Type B pancreatic cell (in vitro differentiated cells): ENCODE measurements around the gene SPATA25. TPM values are rescaled to one million over a fixed set of nuclear protein-coding genes. Genes with fewer than 3 reads are reported as not detected.

Source experiments
- DNase-seq: peaks from one replicate; pipeline ENCODE4 v3.0.0; 2021; ENCODE audit warnings: mixed read lengths; ENCODE audit not compliant: unreplicated experiment; ENCODE audit errors: extremely low spot score
- H3K27ac Mint-ChIP-seq: 2 replicates; pipeline ENCODE4 v1.8.0; 2021; ENCODE audit warnings: mild to moderate bottlenecking, mixed read lengths
- H3K27me3 Mint-ChIP-seq: 2 replicates; pipeline ENCODE4 v1.8.0; 2021; ENCODE audit warnings: mixed read lengths
- H3K36me3 Mint-ChIP-seq: 2 replicates; pipeline ENCODE4 v1.8.0; 2021; ENCODE audit warnings: mixed read lengths
- H3K4me1 Mint-ChIP-seq: one replicate; pipeline ENCODE4 v1.8.0; 2021; ENCODE audit warnings: mixed read lengths; ENCODE audit not compliant: unreplicated experiment
- H3K4me3 Mint-ChIP-seq: 2 replicates; pipeline ENCODE4 v1.8.0; 2021; ENCODE audit warnings: mild to moderate bottlenecking, mixed read lengths
- H3K9me3 Mint-ChIP-seq: 2 replicates; pipeline ENCODE4 v1.8.0; 2021; ENCODE audit warnings: mixed read lengths
- CTCF ChIP-seq: fragments of 200-600 bp; sonication (generic); conservative IDR thresholded peaks from 2 replicates; pipeline ENCODE4 v1.5.0; 2021; ENCODE audit warnings: antibody characterized with exemption, mild to moderate bottlenecking
- total RNA-seq: library from RNA; stranded (reverse); gene quantifications from 2 replicates; pipeline ENCODE4 v1.2.1, GENCODE V29; 2021; ENCODE audit warnings: low replicate concordance

Gene SPATA25
- total RNA-seq, 1 donor from 2014 or later: 4.2 TPM

- Mint-ChIP-seq H3K4me3 (no peak overlapping the region), H3K4me1 (no peaks in the 10 kb centered on the region), H3K36me3 (peaks cover 13% of the 10 kb centered on the region), H3K27me3 (no peaks in the 10 kb centered on the region), H3K9me3 (no peaks in the 10 kb centered on the region), H3K27ac (no peak overlapping the region)
- TF ChIP-seq CTCF: no peak
- no peak for DNase-seq
Measured at GRCh38 chr20:45897289-45897688, 9.9 kb upstream of the SPATA25 start.

- H3K27ac Mint-ChIP-seq: no peak overlapping the region
Measured at GRCh38 chr20:45896641-45897161, 9.3 kb upstream of the SPATA25 start.

GRCh38 chr20:45894797-45895196 lies 7.4 kb upstream of the SPATA25 start:
- TF ChIP-seq CTCF: no peak
- Mint-ChIP-seq H3K27me3 (no peaks in the 10 kb centered on the region), H3K4me1 (peaks cover 4% of the 10 kb centered on the region), H3K27ac (no peak overlapping the region), H3K9me3 (no peaks in the 10 kb centered on the region), H3K36me3 (peaks cover 13% of the 10 kb centered on the region), H3K4me3 (no peak overlapping the region)
- no peak for DNase-seq

More at GRCh38 chr20:45896641-45897161, 9.3 kb upstream of the SPATA25 start:
- Mint-ChIP-seq H3K4me1 (no peaks in the 10 kb centered on the region), H3K27me3 (no peaks in the 10 kb centered on the region), H3K4me3 (no peak overlapping the region), H3K9me3 (no peaks in the 10 kb centered on the region), H3K36me3 (peaks cover 13% of the 10 kb centered on the region)
- no peak for TF ChIP-seq CTCF
- DNase-seq: no peak

GRCh38 chr20:45893831-45894230 lies 6.4 kb upstream of the SPATA25 start:
- no peak for DNase-seq
- Mint-ChIP-seq H3K9me3 (no peaks in the 10 kb centered on the region), H3K4me3 (peak overlapping the region; percentile 51), H3K27me3 (no peaks in the 10 kb centered on the region), H3K27ac (no peak overlapping the region), H3K4me1 (peaks cover 8% of the 10 kb centered on the region), H3K36me3 (peaks cover 10% of the 10 kb centered on the region)
- TF ChIP-seq CTCF: no peak

- H3K4me1 Mint-ChIP-seq: peaks cover 8% of the 10 kb centered on the region
- H3K27me3 Mint-ChIP-seq: no peaks in the 10 kb centered on the region
- no peaks in the 10 kb centered on the region for H3K9me3 Mint-ChIP-seq
- H3K4me3 Mint-ChIP-seq: peak overlapping the region; percentile 93
- peaks cover 9% of the 10 kb centered on the region for H3K36me3 Mint-ChIP-seq
- H3K27ac Mint-ChIP-seq: peak overlapping the region; percentile 81
- DNase-seq: no peak
- TF ChIP-seq CTCF: no peak
Measured at GRCh38 chr20:45892828-45893500, 5.5 kb upstream of the SPATA25 start.
